HG03342 (cell line): ENCODE results near the gene XAGE1B.
"Not testable (repeated sequence)": the region's sequence is repeated elsewhere in the genome, so short reads cannot be mapped to it uniquely, and the experiment has no call there.

ENCODE experiments used
- ATAC-seq: cut with Tn5 transposase; IDR thresholded peaks from one replicate; pipeline ENCODE4 v1.9.1; 2021; ENCODE audit warnings: mild to moderate bottlenecking, moderate library complexity; ENCODE audit not compliant: unreplicated experiment

The XAGE1B gene

GRCh38 chrX:52516987-52517325 lies at the start of gene XAGE1B:
Gene XAGE1B, minus strand, starts transcription at chrX:52517063. Its CDS starts 1,536 bp downstream, at chrX:52515527.
- ATAC-seq: not testable (repeated sequence)

GRCh38 chrX:52563105-52563504 lies 46.2 kb upstream of the XAGE1B start:
- no peak for ATAC-seq

GRCh38 chrX:52558140-52558539 lies 41.3 kb upstream of the XAGE1B start:
- no peak for ATAC-seq

GRCh38 chrX:52556741-52557140 lies 39.9 kb upstream of the XAGE1B start:
- ATAC-seq: no peak

GRCh38 chrX:52553995-52554642 lies 37.3 kb upstream of the XAGE1B start:
- no peak for ATAC-seq

GRCh38 chrX:52548769-52549168 lies 31.9 kb upstream of the XAGE1B start:
- not testable (repeated sequence) for ATAC-seq

GRCh38 chrX:52544147-52544840 lies 27.4 kb upstream of the XAGE1B start:
- ATAC-seq: no peak

- no peak for ATAC-seq
Observed at GRCh38 chrX:52542311-52542710, 25.4 kb upstream of the XAGE1B start.

- ATAC-seq: not testable (repeated sequence)
Observed at GRCh38 chrX:52541051-52541450, 24.2 kb upstream of the XAGE1B start.

GRCh38 chrX:52516110-52516986 lies 515 bp downstream of the XAGE1B start:
- not testable (repeated sequence) for ATAC-seq

GRCh38 chrX:52511126-52511525 lies 5.7 kb downstream of the XAGE1B start:
- not testable (repeated sequence) for ATAC-seq

- no peak for ATAC-seq
Observed at GRCh38 chrX:52509916-52510315, 6.9 kb downstream of the XAGE1B start.

- ATAC-seq: no peak
Observed at GRCh38 chrX:52507331-52507730, 9.5 kb downstream of the XAGE1B start.

- no peak for ATAC-seq
Observed at GRCh38 chrX:52504551-52504950, 12.3 kb downstream of the XAGE1B start.

GRCh38 chrX:52501362-52501761 lies 15.5 kb downstream of the XAGE1B start:
- ATAC-seq: not testable (repeated sequence)

GRCh38 chrX:52496419-52496772 lies 20.5 kb downstream of the XAGE1B start:
- ATAC-seq: not testable (repeated sequence)

GRCh38 chrX:52495545-52496418 lies 21.1 kb downstream of the XAGE1B start, which contains the start of gene XAGE1A:
Gene XAGE1A, plus strand, starts transcription at chrX:52495808. Its CDS starts 1,554 bp downstream, at chrX:52497362.
- ATAC-seq: not testable (repeated sequence)

GRCh38 chrX:52471301-52471700 lies 45.6 kb downstream of the XAGE1B start:
- ATAC-seq: not testable (repeated sequence)
